ENCODE measurements around the gene TSC2.

GRCh38 chr16:2001456-2002355 is 46.1 kb upstream of the TSC2 start:
- TF ChIP-seq EZH2 (IDR thresholded peaks at IDR 0.05; ENCODE audit: low read length, unreplicated experiment) (no peak), EZH2phosphoT487 (IDR thresholded peaks at IDR 0.05; ENCODE audit: borderline replicate concordance, low read length) (no peak)
- TF ChIP-seq, protein P1, sequence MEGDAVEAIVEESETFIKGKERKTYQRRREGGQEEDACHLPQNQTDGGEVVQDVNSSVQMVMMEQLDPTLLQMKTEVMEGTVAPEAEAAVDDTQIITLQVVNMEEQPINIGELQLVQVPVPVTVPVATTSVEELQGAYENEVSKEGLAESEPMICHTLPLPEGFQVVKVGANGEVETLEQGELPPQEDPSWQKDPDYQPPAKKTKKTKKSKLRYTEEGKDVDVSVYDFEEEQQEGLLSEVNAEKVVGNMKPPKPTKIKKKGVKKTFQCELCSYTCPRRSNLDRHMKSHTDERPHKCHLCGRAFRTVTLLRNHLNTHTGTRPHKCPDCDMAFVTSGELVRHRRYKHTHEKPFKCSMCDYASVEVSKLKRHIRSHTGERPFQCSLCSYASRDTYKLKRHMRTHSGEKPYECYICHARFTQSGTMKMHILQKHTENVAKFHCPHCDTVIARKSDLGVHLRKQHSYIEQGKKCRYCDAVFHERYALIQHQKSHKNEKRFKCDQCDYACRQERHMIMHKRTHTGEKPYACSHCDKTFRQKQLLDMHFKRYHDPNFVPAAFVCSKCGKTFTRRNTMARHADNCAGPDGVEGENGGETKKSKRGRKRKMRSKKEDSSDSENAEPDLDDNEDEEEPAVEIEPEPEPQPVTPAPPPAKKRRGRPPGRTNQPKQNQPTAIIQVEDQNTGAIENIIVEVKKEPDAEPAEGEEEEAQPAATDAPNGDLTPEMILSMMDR (conservative IDR thresholded peaks at IDR 0.05; ENCODE audit: low read depth, low read length), result no peak

All from PC-3 (cell line).